GM12801 (cell line): Measurements from ENCODE around the gene MAGEC2.

Experiments used
- TF ChIP-seq, protein P1 (sequence below): IDR thresholded peaks from one replicate; pipeline ENCODE4 v1.5.1; 2011; ENCODE audit warnings: control low read depth; ENCODE audit not compliant: insufficient read length; ENCODE audit errors: extremely low read depth

The MAGEC2 gene

DNA sequence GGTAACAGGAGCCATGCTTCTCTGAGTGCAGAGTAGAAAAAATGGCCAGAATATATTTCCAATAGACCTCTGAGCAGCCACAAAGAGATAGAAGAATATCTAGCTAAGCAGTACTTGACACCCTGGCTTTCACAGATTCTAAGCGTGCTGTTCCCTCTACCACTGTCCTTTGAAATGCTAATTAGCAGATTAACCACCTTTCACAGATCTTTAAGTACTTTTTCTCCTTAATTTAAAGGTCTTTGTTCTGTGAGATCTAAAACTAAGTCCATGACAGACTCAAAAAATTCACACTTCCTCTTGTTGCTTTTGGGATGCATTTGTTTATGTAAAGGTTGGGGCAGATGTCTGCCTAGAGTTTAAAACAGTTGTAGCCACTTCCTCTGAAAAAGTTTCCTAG is 28.3 kb upstream of the MAGEC2 start:
- TF ChIP-seq, protein P1, sequence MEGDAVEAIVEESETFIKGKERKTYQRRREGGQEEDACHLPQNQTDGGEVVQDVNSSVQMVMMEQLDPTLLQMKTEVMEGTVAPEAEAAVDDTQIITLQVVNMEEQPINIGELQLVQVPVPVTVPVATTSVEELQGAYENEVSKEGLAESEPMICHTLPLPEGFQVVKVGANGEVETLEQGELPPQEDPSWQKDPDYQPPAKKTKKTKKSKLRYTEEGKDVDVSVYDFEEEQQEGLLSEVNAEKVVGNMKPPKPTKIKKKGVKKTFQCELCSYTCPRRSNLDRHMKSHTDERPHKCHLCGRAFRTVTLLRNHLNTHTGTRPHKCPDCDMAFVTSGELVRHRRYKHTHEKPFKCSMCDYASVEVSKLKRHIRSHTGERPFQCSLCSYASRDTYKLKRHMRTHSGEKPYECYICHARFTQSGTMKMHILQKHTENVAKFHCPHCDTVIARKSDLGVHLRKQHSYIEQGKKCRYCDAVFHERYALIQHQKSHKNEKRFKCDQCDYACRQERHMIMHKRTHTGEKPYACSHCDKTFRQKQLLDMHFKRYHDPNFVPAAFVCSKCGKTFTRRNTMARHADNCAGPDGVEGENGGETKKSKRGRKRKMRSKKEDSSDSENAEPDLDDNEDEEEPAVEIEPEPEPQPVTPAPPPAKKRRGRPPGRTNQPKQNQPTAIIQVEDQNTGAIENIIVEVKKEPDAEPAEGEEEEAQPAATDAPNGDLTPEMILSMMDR: no peak

DNA sequence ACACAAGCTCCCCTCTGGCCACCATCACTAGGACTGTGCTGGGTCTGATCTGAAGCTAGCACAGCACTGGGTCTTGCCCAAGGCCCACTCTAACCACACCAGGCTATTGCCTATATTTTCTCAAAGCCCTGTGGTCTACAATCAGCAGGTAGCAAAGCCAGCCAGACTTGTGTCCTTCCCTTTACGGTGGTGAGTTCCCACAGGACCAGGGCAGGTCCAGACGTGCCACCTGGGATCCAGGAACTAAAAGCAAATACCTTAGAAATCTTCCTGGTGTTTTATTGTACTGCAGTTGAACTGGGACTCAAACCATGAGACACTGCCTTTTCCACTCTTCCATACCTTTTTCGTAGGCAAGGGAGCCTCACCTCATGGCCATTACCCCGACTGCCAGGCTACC is 9.0 kb upstream of the MAGEC2 start:
- TF ChIP-seq, protein P1: no peak

DNA sequence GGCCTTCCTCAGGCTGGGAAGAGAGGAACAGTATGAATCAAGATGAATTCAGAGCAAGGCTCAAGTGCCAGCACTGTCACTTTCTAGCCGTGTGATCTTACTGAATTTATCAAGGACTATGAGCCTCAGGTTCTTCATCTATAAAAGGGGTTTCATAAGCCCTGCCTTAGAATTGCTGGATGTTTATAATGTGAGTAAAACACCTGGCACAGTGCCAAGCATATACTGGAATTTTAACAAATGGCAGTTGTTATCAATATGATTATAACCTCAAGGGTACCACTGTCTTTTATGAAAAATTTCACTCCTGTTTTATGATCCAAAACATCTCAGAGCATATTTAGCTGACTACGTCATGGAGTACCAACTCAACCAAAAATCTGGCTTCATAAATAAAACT is 4.0 kb downstream of the MAGEC2 start:
- TF ChIP-seq, protein P1: no peak

DNA sequence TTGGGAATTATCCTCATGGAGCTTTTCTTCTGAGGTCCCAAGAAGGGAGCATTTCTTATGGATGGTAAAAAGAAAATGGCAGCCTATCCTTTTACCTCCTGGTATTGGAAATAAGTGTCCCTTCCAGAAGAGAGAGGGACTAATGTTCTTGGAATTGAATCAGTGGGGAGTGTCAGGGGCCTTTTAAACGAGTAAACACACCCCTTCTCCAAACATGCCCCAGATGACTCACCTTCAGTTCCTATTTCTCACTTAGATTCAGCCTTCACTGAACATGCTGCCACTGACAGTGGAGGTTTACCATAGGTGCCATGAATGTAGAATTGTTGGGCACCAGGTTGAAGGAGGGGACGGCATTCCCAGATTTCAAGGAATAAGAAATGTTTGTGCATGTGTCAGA is 19.0 kb downstream of the MAGEC2 start:
- TF ChIP-seq, protein P1: no peak

DNA sequence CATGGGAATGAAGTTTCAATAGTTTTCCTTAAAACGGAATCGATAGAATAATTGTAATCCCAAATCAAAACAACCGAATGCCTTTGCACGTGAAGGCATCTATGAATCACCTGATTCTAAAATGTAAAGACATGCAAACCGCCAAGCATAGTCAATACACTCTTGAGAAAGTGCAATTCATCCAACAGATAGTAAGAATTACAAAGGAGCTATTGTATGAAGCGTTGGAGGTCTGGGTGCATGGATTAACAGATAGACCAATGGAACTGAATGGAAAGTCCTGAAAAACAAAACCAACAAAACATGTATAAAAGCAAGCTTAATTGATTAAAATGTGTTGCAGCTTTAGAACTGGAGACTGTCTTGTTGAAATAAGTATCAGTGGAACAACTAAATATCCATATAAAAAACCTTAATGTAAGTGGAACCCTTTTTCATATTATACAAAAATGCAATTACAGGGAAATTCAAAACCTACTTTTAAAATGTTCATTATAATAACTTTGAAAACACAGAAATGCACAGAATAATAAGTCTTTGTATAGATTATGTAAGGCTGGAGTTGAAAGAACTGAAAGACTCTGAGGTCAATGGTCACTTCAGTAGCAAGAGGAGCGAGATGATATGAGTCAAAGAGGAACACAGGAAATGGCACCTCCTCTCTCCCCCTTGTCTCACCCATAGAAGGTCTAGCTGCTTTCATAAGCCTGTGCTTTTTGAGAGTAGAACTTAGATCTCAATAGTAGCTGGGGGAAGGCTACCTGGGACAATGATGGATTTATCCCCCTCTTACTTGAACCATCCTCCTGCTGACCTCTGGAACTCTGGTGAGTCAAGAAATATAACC is 20.1 kb downstream of the MAGEC2 start:
- TF ChIP-seq, protein P1: no peak

DNA sequence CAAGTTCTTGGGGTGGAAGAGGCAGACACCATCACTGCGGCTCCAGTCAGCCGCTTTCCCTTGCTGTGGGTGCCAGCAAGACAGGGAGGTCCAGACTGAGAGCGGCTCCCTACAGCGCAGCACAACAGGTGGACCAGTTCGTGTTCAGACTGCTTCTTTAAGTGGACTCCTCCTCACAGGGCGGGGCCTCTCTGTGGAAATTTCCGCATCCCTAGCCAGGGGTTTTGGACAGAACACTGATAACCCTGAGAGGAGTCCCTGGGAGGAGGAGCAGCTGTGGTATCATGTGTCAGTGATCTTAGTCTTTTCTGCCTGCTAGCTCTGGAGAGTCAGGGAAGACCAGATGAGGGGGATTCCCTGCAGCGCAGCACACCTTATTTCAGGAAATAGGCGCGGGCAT is 48.5 kb downstream of the MAGEC2 start:
- TF ChIP-seq, protein P1: no peak
